GOT3 (cell line): ENCODE measurements around the gene TRANK1.
"Not testable (repeated sequence)": the region's sequence is repeated elsewhere in the genome, so short reads cannot be mapped to it uniquely, and the experiment has no call there.

Experiments
- DNase-seq: peaks from one replicate; lab custom pipeline; 2025; ENCODE audit warnings: mixed read lengths; lab: John Stamatoyannopoulos, UW

The TRANK1 gene

GRCh38 chr3:36919439-36920160 lies 25.3 kb downstream of the TRANK1 start:
- DNase-seq = no peak

- no peak for DNase-seq
These were observed 26.8 kb downstream of the TRANK1 start for GRCh38 chr3:36918050-36918449.

GRCh38 chr3:36911990-36912804 lies 32.7 kb downstream of the TRANK1 start:
- DNase-seq = no peak

GRCh38 chr3:36909666-36910065 lies 35.2 kb downstream of the TRANK1 start:
- DNase-seq = no peak

- DNase-seq = no peak
These were observed 35.7 kb downstream of the TRANK1 start for GRCh38 chr3:36909181-36909580.

GRCh38 chr3:36908647-36909180 lies 36.1 kb downstream of the TRANK1 start:
- DNase-seq = no peak

- DNase-seq = no peak
These were observed 36.8 kb downstream of the TRANK1 start for GRCh38 chr3:36907911-36908646.

GRCh38 chr3:36906504-36907149 lies 38.2 kb downstream of the TRANK1 start:
- DNase-seq = no peak

GRCh38 chr3:36905545-36905944 lies 39.3 kb downstream of the TRANK1 start:
- DNase-seq = no peak

GRCh38 chr3:36904641-36905040 lies 40.2 kb downstream of the TRANK1 start:
- no peak for DNase-seq

GRCh38 chr3:36904065-36904464 lies 40.8 kb downstream of the TRANK1 start:
- DNase-seq = not testable (repeated sequence)

- DNase-seq = no peak
These were observed 41.6 kb downstream of the TRANK1 start for GRCh38 chr3:36903119-36903882.

- DNase-seq = no peak
These were observed 43.3 kb downstream of the TRANK1 start for GRCh38 chr3:36901588-36901987.

- no peak for DNase-seq
These were observed 44.1 kb downstream of the TRANK1 start for GRCh38 chr3:36900474-36901443.

GRCh38 chr3:36895496-36896409 lies 49.1 kb downstream of the TRANK1 start:
- no peak for DNase-seq

- no peak for DNase-seq
These were observed 49.9 kb downstream of the TRANK1 start for GRCh38 chr3:36894914-36895313.

- DNase-seq = no peak
These were observed 51.0 kb downstream of the TRANK1 start for GRCh38 chr3:36893826-36894225.

GRCh38 chr3:36893137-36893557 lies 51.7 kb downstream of the TRANK1 start:
- DNase-seq = no peak
